Stimulated activated CD4-positive, alpha-beta T cell treated with anti-CD3 and anti-CD28 coated beads, Interleukin-1b, Interleukin-23, amount 100 ng/mL, for 24 hours (primary cell): ENCODE data around the gene CHST13.
"Not testable (repeated sequence)": the region's sequence is repeated elsewhere in the genome, so short reads cannot be mapped to it uniquely, and the experiment has no call there.

Experiments
- DNase-seq, 4 experiments: peaks; one replicate each; pipeline ENCODE4 v3.0.0-alpha.2; 2020; ENCODE audit warnings: low read depth in 4 of 4, low spot score in 1 of 4

Gene CHST13

DNA sequence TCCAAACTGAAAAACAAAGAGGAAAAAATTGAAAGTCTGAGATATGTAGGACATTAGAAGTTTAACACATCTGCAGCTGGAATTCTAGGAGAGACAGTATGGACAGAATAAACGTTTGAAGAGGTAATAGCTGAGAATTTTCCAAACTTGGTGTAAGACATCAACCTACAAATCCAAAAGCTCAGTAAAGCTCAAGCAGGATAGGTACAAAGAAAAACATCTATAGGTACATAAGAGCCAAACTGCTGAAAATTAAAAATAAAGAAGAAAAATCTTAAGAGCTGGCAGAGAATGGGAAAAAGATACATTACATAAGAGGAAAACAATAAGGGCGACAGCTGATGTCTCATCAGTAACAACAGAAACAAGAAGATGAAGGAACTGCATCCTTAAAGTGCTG is 57.6 kb downstream of the CHST13 start:
- DNase-seq, result no peak

DNA sequence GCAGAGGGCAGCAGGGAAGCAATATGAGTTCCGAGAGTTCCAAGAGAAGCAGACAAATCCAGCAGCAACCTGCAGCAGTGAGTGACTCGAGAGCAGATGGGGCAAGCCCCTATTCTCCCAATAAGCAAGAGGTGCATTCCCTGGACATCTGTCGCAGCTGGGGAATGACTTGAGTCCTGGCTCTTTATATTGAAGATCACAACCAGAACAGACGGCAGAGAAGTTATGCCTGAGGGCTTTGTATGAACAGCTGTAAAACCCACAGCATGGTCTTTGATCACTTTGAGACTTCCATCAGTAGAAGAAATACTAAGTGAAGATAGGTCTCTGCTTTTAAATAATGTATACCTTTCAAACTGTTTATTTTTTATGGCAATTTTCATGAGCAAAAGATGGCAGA is 58.4 kb downstream of the CHST13 start:
- no peak for DNase-seq

DNA sequence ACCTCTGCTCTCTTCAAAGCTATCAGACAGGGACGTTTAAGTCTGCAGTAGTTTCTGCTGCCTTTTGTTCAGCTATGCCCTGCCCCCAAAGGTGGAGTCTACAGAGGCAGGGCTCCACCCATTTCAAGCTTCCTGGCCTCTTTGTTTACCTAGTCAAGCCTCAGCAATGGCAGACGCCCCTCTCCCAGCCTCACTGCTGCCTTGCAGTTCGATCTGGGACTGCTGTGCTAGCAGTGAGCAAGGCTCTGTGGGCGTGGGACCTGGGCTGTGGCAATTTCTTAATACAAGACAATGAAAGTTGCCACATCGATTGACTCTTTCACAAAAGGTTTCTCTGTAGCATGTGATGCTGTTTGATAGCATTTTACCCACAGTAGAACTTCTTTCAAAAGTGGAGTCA is 67.6 kb downstream of the CHST13 start:
- DNase-seq, result not testable (repeated sequence)
